K562 (cell line): ENCODE data around the gene ARRDC5. TPM values are rescaled to one million over a fixed set of nuclear protein-coding genes. Genes with fewer than 3 reads are reported as not detected.

Source experiments
- ATAC-seq: fragments of 200-7000 bp; cut with Tn5 transposase; 3 replicates; pipeline ENCODE4 v1.9.1; 2020; ENCODE audit warnings: moderate library complexity
- BruUV-seq: library from RNA; stranded (reverse); fragments of 400-500 nt; replicated peaks from 2 replicates; lab custom pipeline; 2021; lab: Mats Ljungman, UMichigan
- CTCF ChIA-PET: fragments of 300-600 bp; formaldehyde crosslinking; extraction: SDS; loops from one replicate; lab custom pipeline; 2021; ENCODE audit warnings: low intra/inter-chr PET ratio; lab: Yijun Ruan, JAX
- POLR2A ChIA-PET: fragments of 300-600, 350-650 bp; sonication (Branson Sonifier 250); formaldehyde crosslinking; extraction: SDS; loops from one replicate; lab custom pipeline; 2021; ENCODE audit warnings: antibody characterized with exemption, inconsistent platforms; lab: Yijun Ruan, JAX
- DNase-seq, 4 experiments: peaks; one replicate each; pipeline versions ENCODE4 v3.0.0 to v3.0.0-alpha.2; 2011 to 2018; ENCODE audit warnings: low spot score in 3 of 4, mixed read lengths in 3 of 4; ENCODE audit errors: extremely low read depth in 1 of 4
- FAIRE-seq: peaks from 2 replicates; lab custom pipeline; 2011; peaks lifted over from hg19 to GRCh38; lab: Jason Lieb, UNC
- H2AFZ ChIP-seq: 2 replicates; pipeline ENCODE4 v1.6.0; 2011; ENCODE audit warnings: low read depth, low read length, control low read depth, inconsistent platforms
- H3K27ac ChIP-seq: fragments of 200-600 bp; 3 replicates; pipeline ENCODE4 v1.8.0; 2011; ENCODE audit warnings: low read depth, mild to moderate bottlenecking, control low read depth, inconsistent platforms, low read length, moderate library complexity, mixed read lengths; ENCODE audit errors: extremely low read depth
- H3K27me3 ChIP-seq, 2 experiments: fragments of 300-600 bp in 1 of 2; 2 replicates in 1 of 2; 3 replicates in 1 of 2; pipeline versions ENCODE4 v1.6.0 to v1.8.0; 2011; ENCODE audit warnings: inconsistent platforms in 2 of 2, low read length in 2 of 2, mild to moderate bottlenecking in 1 of 2, mixed read lengths in 1 of 2, moderate library complexity in 1 of 2; ENCODE audit not compliant: control insufficient read depth in 2 of 2, insufficient read depth in 2 of 2
- H3K36me3 ChIP-seq: fragments of 300-600 bp; 3 replicates; pipeline ENCODE4 v1.8.0; 2011; ENCODE audit warnings: mild to moderate bottlenecking, low read length, inconsistent platforms; ENCODE audit not compliant: control insufficient read depth, insufficient read depth
- H3K4me1 ChIP-seq, 2 experiments: fragments of 200-600 bp in 1 of 2; replicated peaks in 1 of 2; 2 replicates in 1 of 2; 3 replicates in 1 of 2; pipeline versions ENCODE4 v1.5.1 to v1.8.0; 2011; ENCODE audit warnings: inconsistent platforms in 2 of 2, low read length in 2 of 2, mild to moderate bottlenecking in 1 of 2, mixed read lengths in 1 of 2, moderate library complexity in 1 of 2; ENCODE audit not compliant: control insufficient read depth in 2 of 2, insufficient read depth in 2 of 2
- H3K4me2 ChIP-seq: 2 replicates; pipeline ENCODE4 v1.6.1; 2011; ENCODE audit warnings: low read length, control low read depth, inconsistent platforms, mixed read lengths; ENCODE audit not compliant: insufficient read depth
- H3K4me3 ChIP-seq: fragments of 200-600 bp; sonication (generic), shearing (Covaris generic); 2 replicates; pipeline ENCODE4 v1.5.1; 2016; ENCODE audit warnings: control low read depth, inconsistent platforms
- H3K79me2 ChIP-seq: fragments of 200-600 bp; 3 replicates; pipeline ENCODE4 v1.8.0; 2011; ENCODE audit warnings: low read length, inconsistent platforms; ENCODE audit not compliant: control insufficient read depth, insufficient read depth
- H3K9ac ChIP-seq, 2 experiments: 2 replicates each; pipeline versions ENCODE4 v1.6.0 to v1.6.1; 2011; ENCODE audit warnings: low read depth in 2 of 2, low read length in 2 of 2, control low read depth in 1 of 2, inconsistent platforms in 1 of 2, mild to moderate bottlenecking in 1 of 2, mixed read lengths in 1 of 2; ENCODE audit not compliant: insufficient read depth in 1 of 2
- H3K9me1 ChIP-seq: one replicate; pipeline ENCODE4 v1.6.0; 2011; ENCODE audit warnings: inconsistent platforms, mild to moderate bottlenecking, low read length, moderate library complexity; ENCODE audit not compliant: control insufficient read depth, insufficient read depth
- H3K9me3 ChIP-seq: replicated peaks from 2 replicates; pipeline ENCODE4 v1.5.1; 2011; ENCODE audit warnings: low read depth, low read length, inconsistent platforms; ENCODE audit not compliant: control insufficient read depth, insufficient read depth
- H4K20me1 ChIP-seq: replicated peaks from 2 replicates; pipeline ENCODE4 v1.6.1; 2011; ENCODE audit warnings: low read length, inconsistent platforms, mixed read lengths; ENCODE audit not compliant: control insufficient read depth, insufficient read depth
- CBX2 ChIP-seq: fragments of 200-600 bp; sonication (generic); IDR thresholded peaks from one replicate; pipeline ENCODE4 v1.6.1; 2012; ENCODE audit warnings: mild to moderate bottlenecking, low read length, inconsistent platforms; ENCODE audit not compliant: insufficient read depth, poor library complexity, severe bottlenecking
- CEBPB ChIP-seq: fragments of 450-650 bp; IDR thresholded peaks from 2 replicates; pipeline ENCODE4 v1.6.1; 2016; ENCODE audit warnings: missing genetic modification characterization, missing compliant biosample characterization
- CHD4 ChIP-seq: fragments of 200-600 bp; sonication (generic); IDR thresholded peaks from 3 replicates; pipeline ENCODE4 v1.6.1; 2012; ENCODE audit warnings: low read depth, mild to moderate bottlenecking, mixed read lengths, low read length, inconsistent platforms; ENCODE audit not compliant: insufficient read depth, insufficient replicate concordance, poor library complexity, severe bottlenecking
- DACH1 ChIP-seq: fragments of 450-650 bp; IDR thresholded peaks from 2 replicates; pipeline ENCODE4 v1.6.1; 2018; ENCODE audit not compliant: partially characterized antibody
- EGR1 ChIP-seq: fragments of 450-650 bp; conservative IDR thresholded peaks from 2 replicates; pipeline ENCODE4 v1.6.1; 2017; ENCODE audit warnings: mild to moderate bottlenecking
- ESRRB ChIP-seq: fragments of 250-450 bp; sonication (Bioruptor Pico); IDR thresholded peaks from 2 replicates; pipeline ENCODE4 v1.5.0; 2020; ENCODE audit warnings: mild to moderate bottlenecking, moderate library complexity, borderline replicate concordance
- FOSL1 ChIP-seq: fragments of 200-800 bp; sonication (Bioruptor generic); conservative IDR thresholded peaks from 2 replicates; pipeline ENCODE4 v1.6.1; 2016; ENCODE audit warnings: missing genetic modification characterization, missing compliant biosample characterization
- FOXK1 ChIP-seq: sonication (generic); formaldehyde crosslinking; IDR thresholded peaks from 2 replicates; pipeline ENCODE4 v1.8.0; 2022; ENCODE audit warnings: missing genetic modification reagents, mild to moderate bottlenecking, borderline replicate concordance
- KHSRP ChIP-seq: fragments of 450-650 bp; IDR thresholded peaks from 2 replicates; pipeline ENCODE4 v1.6.1; 2017
- KLF16 ChIP-seq: IDR thresholded peaks from 2 replicates; pipeline ENCODE4 v1.6.1; 2016; ENCODE audit warnings: antibody characterized with exemption
- MBD2 ChIP-seq: sonication (generic); IDR thresholded peaks from 2 replicates; pipeline ENCODE4 v1.6.1; 2016; ENCODE audit warnings: low read depth, borderline replicate concordance
- NFIC ChIP-seq: fragments of 450-650 bp; IDR thresholded peaks from 2 replicates; pipeline ENCODE4 v1.6.1; 2017; ENCODE audit warnings: mild to moderate bottlenecking, inconsistent platforms
- PHF21A ChIP-seq: fragments of 450-650 bp; IDR thresholded peaks from 2 replicates; pipeline ENCODE4 v1.6.1; 2017; ENCODE audit warnings: low read depth, borderline replicate concordance
- PHF8 ChIP-seq: fragments of 200-600 bp; sonication (generic); IDR thresholded peaks from 2 replicates; pipeline ENCODE4 v1.6.1; 2012; ENCODE audit warnings: mixed run types, mild to moderate bottlenecking, inconsistent platforms, low read length, moderate library complexity, borderline replicate concordance
- RBM25 ChIP-seq: fragments of 200-400 bp; formaldehyde crosslinking; IDR thresholded peaks from 2 replicates; pipeline ENCODE4 v1.6.1; 2018; ENCODE audit warnings: low read length, low read depth, moderate library complexity; ENCODE audit not compliant: severe bottlenecking
- SRSF9 ChIP-seq: fragments of 200-400 bp; formaldehyde crosslinking; IDR thresholded peaks from 2 replicates; pipeline ENCODE4 v1.6.1; 2017; ENCODE audit warnings: low read depth, low read length, borderline replicate concordance
- TEAD1 ChIP-seq, 2 experiments: fragments of 450-650 bp in 1 of 2; sonication (generic) in 1 of 2; formaldehyde crosslinking; IDR thresholded peaks; 2 replicates each; pipeline versions ENCODE4 v1.4.0 to v1.8.0; 2020 to 2022; ENCODE audit warnings: mild to moderate bottlenecking in 2 of 2, missing genetic modification reagents in 1 of 2
- ZFP1 ChIP-seq: fragments of 450-650 bp; formaldehyde crosslinking; IDR thresholded peaks from 2 replicates; pipeline ENCODE4 v1.4.0; 2020; ENCODE audit warnings: mild to moderate bottlenecking, mixed read lengths
- ZFP36 ChIP-seq: fragments of 150-350 bp; IDR thresholded peaks from 2 replicates; pipeline ENCODE4 v1.6.1; 2018; ENCODE audit warnings: low read length, low read depth; ENCODE audit not compliant: partially characterized antibody
- ZNF239 ChIP-seq: fragments of 250-450 bp; sonication (Bioruptor Pico); IDR thresholded peaks from 2 replicates; pipeline ENCODE4 v1.4.0; 2020; ENCODE audit warnings: mild to moderate bottlenecking
- ZNF445 ChIP-seq: fragments of 250-450 bp; sonication (Bioruptor Pico); IDR thresholded peaks from 2 replicates; pipeline ENCODE4 v1.4.0; 2020; ENCODE audit warnings: low read depth, mild to moderate bottlenecking, moderate library complexity
- ZNF586 ChIP-seq: fragments of 450-650 bp; formaldehyde crosslinking; conservative IDR thresholded peaks from 2 replicates; pipeline ENCODE4 v1.4.0; 2020; ENCODE audit warnings: mild to moderate bottlenecking, moderate library complexity
- WGBS: fragments of 100-300 bp; shearing (Covaris generic); methylation state at CpG from one replicate; pipeline ENCODE4 v1.1.6; 2016; ENCODE audit warnings: low coverage, mixed read lengths; ENCODE audit not compliant: insufficient coverage; ENCODE audit errors: missing lambda C conversion rate; 5-methylcytosine and 5-hydroxymethylcytosine counted together
- in situ Hi-C: fragments of 300-500 bp; cut with MboI; formaldehyde crosslinking; loops from 4 replicates; pipeline ENCODE4 v1.15.0; 2018; ENCODE audit warnings: inconsistent platforms, mixed read lengths
- intact Hi-C: fragments of 100-400 bp; cut with micrococcal nuclease; formaldehyde crosslinking; loops from 2 replicates; pipeline ENCODE4 v1.14.2; 2022
- polyA plus RNA-seq, 8 experiments: library from polyadenylated mRNA; depleted of rRNA in 4 of 8; stranded (reverse) in 5 of 8; unstranded in 3 of 8; fragments of >200 nt; fragmentation: Nextera tagmentation in 2 of 8; fragmentation: Illumina TruSeq in 1 of 8; extraction: Ambion mirVana in 2 of 8; extraction: Trizol in 1 of 8; gene quantifications; 2 replicates each; pipeline versions ENCODE4 v1.2.1 to v1.2.3, GENCODE V29; 2011 to 2014; ENCODE audit warnings: inconsistent platforms in 1 of 8, missing spikeins in 1 of 8
- total RNA-seq, 7 experiments: library from RNA; depleted of rRNA in 6 of 7; stranded (reverse); fragments of >200 nt in 6 of 7; fragmentation: Illumina TruSeq in 2 of 7; extraction: Trizol in 2 of 7; gene quantifications; 2 replicates each; pipeline versions ENCODE4 v1.2.1 to v1.2.3, GENCODE V29; 2011 to 2021; ENCODE audit warnings: low replicate concordance in 1 of 7
- TF ChIP-seq, protein P1 (sequence below): fragments of 450-650 bp; IDR thresholded peaks from 2 replicates; pipeline ENCODE4 v1.6.1; 2016; ENCODE audit warnings: antibody characterized with exemption

The ARRDC5 gene
- total and polyA plus RNA-seq, 9 of the 15 experiments (the other 6 are each of a cell fraction or from before 2014, with no cell fraction given), result not detected

GRCh38 chr19:4870025-4870700 is 32.5 kb downstream of the ARRDC5 start:
- Histone ChIP-seq H3K9ac (peak overlapping the region; percentile 8 to 14; a peak in 1 of 4 replicates), H4K20me1 (0 out of 2 replicates have a peak, but pooled peaks cover 5% of the 10 kb centered on the region), H3K9me3 (no peaks in the 10 kb centered on the region), H3K27me3 (no peaks in the 10 kb centered on the region), H3K9me1 (no peaks in the 10 kb centered on the region), H3K27ac (peak overlapping the region; percentile 64), H3K4me1 (peaks cover 13 to 35% of the 10 kb centered on the region in 2 experiments), H3K4me2 (no peak overlapping the region), H2AFZ (peak overlapping the region; percentile 69), H3K36me3 (no peaks in the 10 kb centered on the region), H3K4me3 (no peak overlapping the region), H3K79me2 (peaks cover 18% of the 10 kb centered on the region)
- CTCF ChIA-PET, result no interaction called here
- BruUV-seq, result no TSS peak
- in situ Hi-C loops, result no loop called here
- POLR2A ChIA-PET, result interaction anchor here (0.5 to 0.8 kb wide), 4 partner anchors 9 to 160 kb away, joined by 3 read pairs; no protein-coding TSS in a partner anchor
- peak; percentile 74 to 94 (median 82) for DNase-seq
- peak; percentile 85 for ATAC-seq
- whole genome bisulfite sequencing, result 20% methylated on average over 7 of the region's 10 CpGs
- intact Hi-C loops, result no loop called here
- peak; percentile 97 for FAIRE-seq
- TF ChIP-seq FOSL1 (tag) (peak; percentile 99), MBD2 (peak; percentile 22; the same call in 1 of the 2 replicates), TEAD1 (CRISPR knock-in tag; IDR thresholded peaks at IDR 0.05) (peak; percentile 16 to 73; a peak in 2 of 4 replicates), ZFP1 (CRISPR knock-in tag) (no peak), NFIC (peak; percentile 63), ZNF586 (CRISPR knock-in tag) (no peak), RBM25 (peak; percentile 99), EGR1 (peak; percentile 64), SRSF9 (no peak), CBX2 (no peak), ZNF239 (CRISPR knock-in tag) (no peak), DACH1 (peak; percentile 64), PHF8 (no peak), FOXK1 (CRISPR knock-in tag) (no peak), ZNF445 (CRISPR knock-in tag) (no peak), KLF16 (peak; percentile 5; the same call in 1 of the 2 replicates), ESRRB (CRISPR knock-in tag) (no peak), CHD4 (peak; percentile 92), KHSRP (no peak), ZFP36 (peak; percentile 53), PHF21A (peak; percentile 23; the same call in 1 of the 2 replicates), CEBPB (tag) (no peak)
- TF ChIP-seq, protein P1, sequence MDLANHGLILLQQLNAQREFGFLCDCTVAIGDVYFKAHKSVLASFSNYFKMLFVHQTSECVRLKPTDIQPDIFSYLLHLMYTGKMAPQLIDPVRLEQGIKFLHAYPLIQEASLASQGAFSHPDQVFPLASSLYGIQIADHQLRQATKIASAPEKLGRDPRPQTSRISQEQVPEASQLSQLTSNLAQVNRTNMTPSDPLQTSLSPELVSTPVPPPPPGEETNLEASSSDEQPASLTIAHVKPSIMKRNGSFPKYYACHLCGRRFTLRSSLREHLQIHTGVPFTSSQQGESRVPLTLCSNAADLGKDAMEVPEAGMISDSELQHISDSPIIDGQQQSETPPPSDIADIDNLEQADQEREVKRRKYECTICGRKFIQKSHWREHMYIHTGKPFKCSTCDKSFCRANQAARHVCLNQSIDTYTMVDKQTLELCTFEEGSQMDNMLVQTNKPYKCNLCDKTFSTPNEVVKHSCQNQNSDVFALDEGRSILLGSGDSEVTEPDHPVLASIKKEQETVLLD, result no peak; the same call in none of the 2 replicates
